Smooth muscle cell (in vitro differentiated cells): ENCODE data around the gene AHCYL2. TPM values are rescaled to one million over a fixed set of nuclear protein-coding genes. Genes with fewer than 3 reads are reported as not detected.
"Not testable (repeated sequence)": the region's sequence is repeated elsewhere in the genome, so short reads cannot be mapped to it uniquely, and the experiment has no call there.

ENCODE experiments used
- DNase-seq: peaks from one replicate; lab custom pipeline; 2025; ENCODE audit not compliant: unreplicated experiment; lab: John Stamatoyannopoulos, UW
- H2AFZ ChIP-seq: fragments of 200-600 bp; sonication (generic); 2 replicates; pipeline ENCODE4 v1.6.0; 2016; ENCODE audit warnings: antibody characterized with exemption, low read depth, mild to moderate bottlenecking
- H3F3A ChIP-seq: fragments of 200-600 bp; sonication (generic); 2 replicates; pipeline ENCODE4 v1.6.0; 2017; ENCODE audit warnings: antibody characterized with exemption, low read depth
- H3K27ac ChIP-seq: fragments of 200-600 bp; sonication (generic); 2 replicates; pipeline ENCODE4 v1.5.1; 2016; ENCODE audit warnings: low read depth, mild to moderate bottlenecking
- H3K27me3 ChIP-seq: fragments of 200-600 bp; sonication (generic); 2 replicates; pipeline ENCODE4 v1.6.1; 2016; ENCODE audit warnings: low read depth, mild to moderate bottlenecking
- H3K36me3 ChIP-seq: fragments of 200-600 bp; sonication (generic); 2 replicates; pipeline ENCODE4 v1.5.1; 2016; ENCODE audit warnings: low read depth
- H3K4me1 ChIP-seq: fragments of 200-600 bp; sonication (generic); 2 replicates; pipeline ENCODE4 v1.5.1; 2016; ENCODE audit warnings: low read depth
- H3K4me2 ChIP-seq: fragments of 200-600 bp; sonication (generic); 2 replicates; pipeline ENCODE4 v1.6.0; 2016; ENCODE audit warnings: mild to moderate bottlenecking
- H3K4me3 ChIP-seq: fragments of 200-600 bp; sonication (generic); 2 replicates; pipeline ENCODE4 v1.5.1; 2016; ENCODE audit warnings: mild to moderate bottlenecking
- H3K79me2 ChIP-seq: fragments of 200-600 bp; sonication (generic); 2 replicates; pipeline ENCODE4 v1.6.0; 2016; ENCODE audit warnings: low read depth, mild to moderate bottlenecking
- H3K9ac ChIP-seq: fragments of 200-600 bp; sonication (generic); 2 replicates; pipeline ENCODE4 v1.6.0; 2016; ENCODE audit warnings: low read depth
- H3K9me3 ChIP-seq: fragments of 200-600 bp; sonication (generic); replicated peaks from 2 replicates; pipeline ENCODE4 v1.5.1; 2016; ENCODE audit warnings: low read depth
- H4K20me1 ChIP-seq: fragments of 200-600 bp; sonication (generic); 2 replicates; pipeline ENCODE4 v1.6.0; 2016; ENCODE audit warnings: low read depth
- CTCF ChIP-seq: fragments of 200-600 bp; sonication (generic); IDR thresholded peaks from 2 replicates; pipeline ENCODE4 v1.5.1; 2017; ENCODE audit warnings: borderline replicate concordance, mild to moderate bottlenecking, antibody characterized with exemption; ENCODE audit not compliant: insufficient read depth, poor library complexity, severe bottlenecking
- WGBS: methylation state at CpG from one replicate; pipeline ENCODE4 v1.1.7; 2016; ENCODE audit warnings: low lambda C conversion rate; 5-methylcytosine and 5-hydroxymethylcytosine counted together
- polyA plus RNA-seq: library from polyadenylated mRNA; unstranded; fragments of >200 nt; fragmentation: Nextera tagmentation; extraction: Ambion mirVana; gene quantifications from 2 replicates; pipeline ENCODE4 v1.2.1, GENCODE V29; 2016
- total RNA-seq: library from RNA; depleted of rRNA; stranded (reverse); fragments of >200 nt; gene quantifications from 2 replicates; pipeline ENCODE4 v1.2.3, GENCODE V29; 2014

AHCYL2 gene
- total and polyA plus RNA-seq, 2 experiments from 2014 or later = 6.3 to 7.3 TPM

DNA sequence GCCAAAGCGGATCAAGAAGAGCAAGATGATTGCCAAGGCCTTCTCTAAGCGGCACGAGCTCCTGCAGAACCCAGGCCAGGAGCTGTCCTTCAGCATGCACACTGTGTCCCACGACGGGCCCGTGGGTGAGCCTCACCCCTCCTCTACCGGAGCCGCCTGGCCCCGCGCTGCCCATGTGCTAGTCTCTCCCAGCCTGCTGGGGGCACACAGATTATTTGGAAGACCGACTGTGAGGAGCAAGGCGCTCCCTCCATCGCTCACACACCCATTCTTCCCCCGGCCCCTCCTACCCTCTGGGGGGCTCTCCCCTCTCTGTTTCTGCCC, 13.9 kb upstream of the AHCYL2 start:
- no peak for DNase-seq
- H3K27ac ChIP-seq = no peak overlapping the region
- H3K4me1 ChIP-seq = no peaks in the 10 kb centered on the region
- no peaks in the 10 kb centered on the region for H4K20me1 ChIP-seq
- no peak overlapping the region for H3K9ac ChIP-seq
- no peak overlapping the region for H2AFZ ChIP-seq
- no peak overlapping the region for H3K4me3 ChIP-seq
- H3K79me2 ChIP-seq = no peaks in the 10 kb centered on the region
- TF ChIP-seq CTCF = no peak
- H3K9me3 ChIP-seq = no peaks in the 10 kb centered on the region
- 96% methylated on average over 11 of the region's 14 CpGs for WGBS
- no peaks in the 10 kb centered on the region for H3K36me3 ChIP-seq
- no peak overlapping the region for H3K4me2 ChIP-seq
- no peaks in the 10 kb centered on the region for H3K27me3 ChIP-seq
- H3F3A ChIP-seq = no peaks in the 10 kb centered on the region

DNA sequence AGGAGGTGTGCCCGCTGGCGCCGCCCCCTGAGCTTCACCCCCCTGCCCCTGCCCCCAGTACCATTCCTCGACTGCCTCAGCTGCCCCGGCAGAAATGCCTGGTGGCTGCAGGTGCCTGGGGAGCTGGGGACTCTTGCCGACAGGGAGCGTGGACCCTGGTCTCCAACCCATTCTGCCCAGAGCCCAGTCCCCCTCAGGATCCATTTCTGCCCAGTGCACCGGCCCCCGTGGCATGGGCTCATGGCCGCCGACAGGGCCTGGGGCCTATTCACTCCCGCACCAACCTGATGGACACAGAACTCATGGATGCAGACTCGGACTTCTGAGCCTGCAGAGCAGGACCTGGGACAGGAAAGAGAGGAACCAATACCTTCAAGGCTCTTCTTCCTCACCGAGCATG, 12.7 kb upstream of the AHCYL2 start:
- DNase-seq = no peak
- no peak overlapping the region for H3K27ac ChIP-seq
- no peaks in the 10 kb centered on the region for H4K20me1 ChIP-seq
- H3K79me2 ChIP-seq = no peaks in the 10 kb centered on the region
- no peaks in the 10 kb centered on the region for H3K9me3 ChIP-seq
- H3K4me2 ChIP-seq = no peak overlapping the region
- no peak overlapping the region for H3K9ac ChIP-seq
- H3K36me3 ChIP-seq = no peaks in the 10 kb centered on the region
- WGBS = 96% methylated on average over 7 of the region's 14 CpGs
- H3K4me3 ChIP-seq = no peak overlapping the region
- H3K27me3 ChIP-seq = no peaks in the 10 kb centered on the region
- no peaks in the 10 kb centered on the region for H3F3A ChIP-seq
- no peak for TF ChIP-seq CTCF
- no peaks in the 10 kb centered on the region for H3K4me1 ChIP-seq
- H2AFZ ChIP-seq = no peak overlapping the region

- no peak for DNase-seq
- Histone ChIP-seq H3K4me3 (no peak overlapping the region), H3K79me2 (no peaks in the 10 kb centered on the region), H3K4me2 (no peak overlapping the region), H3K9ac (no peak overlapping the region), H3F3A (no peaks in the 10 kb centered on the region), H3K4me1 (no peaks in the 10 kb centered on the region), H3K36me3 (no peaks in the 10 kb centered on the region), H3K27me3 (no peaks in the 10 kb centered on the region), H3K27ac (no peak overlapping the region), H2AFZ (no peak overlapping the region), H4K20me1 (no peaks in the 10 kb centered on the region), H3K9me3 (no peaks in the 10 kb centered on the region)
- 93% methylated on average over 4 of the region's 4 CpGs for whole genome bisulfite sequencing
- no peak for TF ChIP-seq CTCF
Measured at GRCh38 chr7:129212596-129212995, 12.2 kb upstream of the AHCYL2 start.

DNA sequence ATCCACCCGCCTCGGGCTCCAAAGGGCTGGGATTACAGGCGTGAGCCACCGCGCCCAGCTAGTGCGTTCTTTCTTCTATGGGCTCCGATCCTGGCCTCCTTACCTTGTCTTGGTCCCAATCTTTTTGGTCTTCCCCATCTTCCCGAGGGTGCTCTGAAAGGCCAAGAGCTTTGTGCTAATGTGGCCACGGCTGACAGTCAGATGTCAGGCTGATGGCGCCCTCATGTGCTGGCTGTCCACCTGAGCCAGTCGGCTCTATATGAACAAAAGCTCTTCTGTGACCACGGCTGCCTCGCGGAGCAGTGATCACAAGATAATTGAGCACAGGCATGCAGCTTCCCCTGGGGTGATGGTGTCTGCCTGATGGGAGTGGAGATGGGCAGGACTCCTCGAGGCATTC, 11.0 kb upstream of the AHCYL2 start:
- TF ChIP-seq CTCF = no peak
- H3K4me2 ChIP-seq = no peak overlapping the region
- 60% methylated on average over 15 of the region's 15 CpGs for WGBS
- no peak for DNase-seq
- no peaks in the 10 kb centered on the region for H3K36me3 ChIP-seq
- H3K79me2 ChIP-seq = no peaks in the 10 kb centered on the region
- H3K4me3 ChIP-seq = no peak overlapping the region
- H3K9me3 ChIP-seq = no peaks in the 10 kb centered on the region
- no peaks in the 10 kb centered on the region for H3K4me1 ChIP-seq
- no peaks in the 10 kb centered on the region for H4K20me1 ChIP-seq
- H3F3A ChIP-seq = no peaks in the 10 kb centered on the region
- no peak overlapping the region for H2AFZ ChIP-seq
- no peaks in the 10 kb centered on the region for H3K27me3 ChIP-seq
- no peak overlapping the region for H3K9ac ChIP-seq
- no peak overlapping the region for H3K27ac ChIP-seq

DNA sequence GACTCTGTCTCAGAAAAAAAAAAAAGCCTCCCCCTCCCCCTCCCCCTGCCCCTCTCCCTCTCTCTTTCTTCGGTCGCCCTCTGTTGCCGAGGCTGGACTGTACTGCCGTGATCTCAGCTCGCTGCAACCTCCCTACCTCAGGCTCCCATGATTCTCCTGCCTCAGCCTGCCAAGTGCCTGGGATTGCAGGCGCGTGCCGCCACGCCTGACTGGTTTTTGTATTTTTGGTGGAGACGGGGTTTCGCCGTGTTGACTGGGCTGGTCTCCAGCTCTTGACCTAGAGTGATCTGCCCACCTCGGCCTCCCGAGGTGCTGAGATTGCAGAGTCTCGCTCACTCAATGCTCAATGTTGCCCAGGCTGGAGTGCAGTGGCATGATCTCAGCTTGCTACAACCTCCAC, 9.1 kb upstream of the AHCYL2 start:
- H3K4me3 ChIP-seq, H3K4me1 ChIP-seq, H3K36me3 ChIP-seq, DNase-seq, H4K20me1 ChIP-seq, H3K27ac ChIP-seq, H3F3A ChIP-seq, H3K27me3 ChIP-seq, H3K9ac ChIP-seq, H3K9me3 ChIP-seq, H3K4me2 ChIP-seq, H2AFZ ChIP-seq, H3K79me2 ChIP-seq: not testable (repeated sequence)
- WGBS = 98% methylated on average over 10 of the region's 15 CpGs

DNA sequence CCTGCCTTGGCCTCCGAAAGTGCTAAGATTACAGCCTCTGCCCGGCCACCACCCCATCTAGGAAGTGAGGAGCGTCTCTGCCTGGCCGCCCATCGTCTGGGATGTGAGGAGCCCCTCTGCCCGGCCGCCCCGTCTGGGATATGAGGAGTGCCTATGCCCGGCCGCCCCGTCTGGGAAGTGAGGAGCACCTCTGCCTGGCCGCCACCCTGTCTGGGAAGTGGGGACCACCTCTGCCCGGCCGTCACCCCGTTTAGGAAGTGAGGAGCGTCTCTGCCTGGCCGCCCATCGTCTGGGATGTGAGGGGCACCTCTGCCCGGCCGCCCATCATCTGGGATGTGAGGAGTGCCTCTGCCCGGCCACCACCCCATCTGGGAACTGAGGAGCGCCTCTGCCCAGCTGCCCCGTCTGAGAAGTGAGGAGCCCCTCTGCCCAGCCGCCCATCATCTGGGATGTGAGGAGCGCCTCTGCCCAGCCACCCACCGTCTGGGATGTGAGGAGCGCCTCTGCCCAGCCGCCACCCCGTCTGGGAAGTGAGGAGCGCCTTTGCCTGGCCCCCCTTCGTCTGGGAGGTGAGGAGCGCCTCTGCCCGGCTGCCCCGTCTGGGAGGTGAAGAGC, 8.6 kb upstream of the AHCYL2 start:
- 98% methylated on average over 28 of the region's 34 CpGs for WGBS
- not testable (repeated sequence) for H3K4me2 ChIP-seq, DNase-seq, H3K9me3 ChIP-seq, H3K27me3 ChIP-seq, H3K27ac ChIP-seq, H3K36me3 ChIP-seq, H3K4me3 ChIP-seq, H4K20me1 ChIP-seq, H3K79me2 ChIP-seq, H3F3A ChIP-seq, H2AFZ ChIP-seq, H3K9ac ChIP-seq, H3K4me1 ChIP-seq
